Stimulated activated CD4-positive, alpha-beta T cell treated with anti-CD3 and anti-CD28 coated beads, Interleukin-4, amount 100 ng/mL, for 48 hours (primary cell): ENCODE results near the gene OR51V1.
"Not testable (repeated sequence)": the region's sequence is repeated elsewhere in the genome, so short reads cannot be mapped to it uniquely, and the experiment has no call there.

Source experiments
- DNase-seq, 2 donors: peaks; one replicate each; pipeline ENCODE4 v3.0.0-alpha.2; 2020; ENCODE audit warnings: low read depth in 2 of 2

Gene OR51V1, protein sequence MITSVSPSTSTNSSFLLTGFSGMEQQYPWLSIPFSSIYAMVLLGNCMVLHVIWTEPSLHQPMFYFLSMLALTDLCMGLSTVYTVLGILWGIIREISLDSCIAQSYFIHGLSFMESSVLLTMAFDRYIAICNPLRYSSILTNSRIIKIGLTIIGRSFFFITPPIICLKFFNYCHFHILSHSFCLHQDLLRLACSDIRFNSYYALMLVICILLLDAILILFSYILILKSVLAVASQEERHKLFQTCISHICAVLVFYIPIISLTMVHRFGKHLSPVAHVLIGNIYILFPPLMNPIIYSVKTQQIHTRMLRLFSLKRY

DNA sequence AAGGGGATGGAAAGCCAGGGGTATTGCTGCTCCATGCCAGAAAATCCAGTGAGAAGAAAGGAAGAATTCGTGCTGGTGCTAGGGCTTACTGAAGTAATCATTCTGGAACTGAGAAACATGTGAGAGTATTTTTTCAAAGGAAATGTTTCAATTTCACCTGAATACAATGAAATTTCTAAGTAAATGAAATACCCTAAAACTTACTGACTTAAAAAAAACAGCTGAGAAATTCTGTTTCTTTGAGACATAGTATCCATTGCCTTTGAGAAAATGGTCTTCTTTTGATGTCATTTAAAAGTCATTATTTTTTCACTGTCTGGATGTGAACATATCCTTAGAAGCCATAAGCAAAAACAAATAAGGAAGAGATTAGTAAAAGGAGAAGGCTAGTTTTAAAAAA lies at the start of gene OR51V1:
Gene OR51V1 (minus strand): TSS at position 101 of the 400 bp plus-strand sequence. CDS start 0 bp downstream, at position 101.
- no peak for DNase-seq

DNA sequence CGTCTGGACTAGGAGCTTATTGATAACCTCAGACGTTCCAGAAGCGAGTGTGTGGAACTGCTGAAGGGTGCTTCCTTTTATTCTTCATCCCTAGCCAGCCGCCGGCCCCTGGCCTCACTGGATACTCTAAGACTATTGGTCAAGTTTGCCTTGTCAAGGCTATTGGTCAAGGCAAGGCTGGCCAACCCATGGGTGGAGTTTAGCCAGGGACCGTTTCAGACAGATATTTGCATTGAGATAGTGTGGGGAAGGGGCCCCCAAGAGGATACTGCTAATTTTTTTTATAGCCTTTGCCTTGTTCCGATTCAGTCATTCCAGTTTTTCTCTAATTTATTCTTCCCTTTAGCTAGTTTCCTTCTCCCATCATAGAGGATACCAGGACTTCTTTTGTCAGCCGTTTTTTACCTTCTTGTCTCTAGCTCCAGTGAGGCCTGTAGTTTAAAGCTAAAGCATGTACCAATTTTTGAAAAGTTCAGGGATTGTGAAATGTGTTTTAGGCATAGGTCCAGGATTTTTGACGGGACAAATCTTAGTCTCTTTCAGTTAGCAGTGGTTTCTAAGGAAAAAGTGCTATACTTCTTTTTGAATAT lies 49.4 kb upstream of the OR51V1 start, which contains the start of gene HBG1:
Gene HBG1 (minus strand): TSS at position 51 of the 590 bp plus-strand sequence. CDS start 53 bp downstream, outside the sequence.
- not testable (repeated sequence) for DNase-seq

DNA sequence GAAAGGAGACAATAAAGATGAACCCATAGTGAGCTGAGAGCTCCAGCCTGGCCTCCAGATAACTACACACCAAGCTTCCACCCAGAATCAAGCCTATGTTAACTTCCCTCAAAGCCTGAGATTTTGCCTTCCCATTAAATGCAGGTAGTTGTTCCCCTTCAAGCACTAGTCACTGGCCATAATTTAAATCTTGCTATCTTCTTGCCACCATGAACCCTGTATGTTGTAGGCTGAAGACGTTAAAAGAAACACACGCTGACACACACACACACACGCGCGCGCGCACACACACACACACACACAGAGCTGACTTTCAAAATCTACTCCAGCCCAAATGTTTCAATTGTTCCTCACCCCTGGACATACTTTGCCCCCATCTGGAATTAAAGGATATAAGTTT lies 48.0 kb upstream of the OR51V1 start:
- DNase-seq = not testable (repeated sequence)

DNA sequence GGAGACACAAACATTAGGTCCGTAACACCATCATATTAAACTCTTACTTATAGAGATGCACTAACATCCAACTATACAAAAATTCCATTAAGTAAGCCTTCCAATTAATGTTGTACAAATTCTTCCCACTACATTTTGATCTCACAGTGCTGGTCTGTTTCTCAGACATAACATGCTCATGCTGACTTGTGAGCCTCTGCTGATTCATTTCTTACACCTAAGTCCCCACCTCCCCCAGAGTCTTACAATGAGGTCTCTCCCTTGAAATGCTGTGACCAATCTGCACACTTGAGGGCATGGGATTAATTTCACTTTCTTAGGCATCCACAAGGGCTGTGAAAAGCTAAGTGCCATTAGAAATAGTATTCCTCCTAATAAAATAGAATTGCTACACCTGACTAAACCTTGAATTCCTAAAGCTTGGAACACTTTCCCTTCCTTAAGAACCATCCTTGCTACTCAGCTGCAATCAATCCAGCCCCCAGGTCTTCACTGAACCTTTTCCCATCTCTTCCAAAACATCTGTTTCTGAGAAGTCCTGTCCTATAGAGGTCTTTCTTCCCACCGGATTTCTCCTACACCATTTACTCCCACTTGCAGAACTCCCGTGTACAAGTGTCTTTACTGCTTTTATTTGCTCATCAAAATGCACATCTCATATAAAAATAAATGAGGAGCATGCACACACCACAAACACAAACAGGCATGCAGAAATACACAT lies 47.1 kb upstream of the OR51V1 start:
- no peak for DNase-seq

DNA sequence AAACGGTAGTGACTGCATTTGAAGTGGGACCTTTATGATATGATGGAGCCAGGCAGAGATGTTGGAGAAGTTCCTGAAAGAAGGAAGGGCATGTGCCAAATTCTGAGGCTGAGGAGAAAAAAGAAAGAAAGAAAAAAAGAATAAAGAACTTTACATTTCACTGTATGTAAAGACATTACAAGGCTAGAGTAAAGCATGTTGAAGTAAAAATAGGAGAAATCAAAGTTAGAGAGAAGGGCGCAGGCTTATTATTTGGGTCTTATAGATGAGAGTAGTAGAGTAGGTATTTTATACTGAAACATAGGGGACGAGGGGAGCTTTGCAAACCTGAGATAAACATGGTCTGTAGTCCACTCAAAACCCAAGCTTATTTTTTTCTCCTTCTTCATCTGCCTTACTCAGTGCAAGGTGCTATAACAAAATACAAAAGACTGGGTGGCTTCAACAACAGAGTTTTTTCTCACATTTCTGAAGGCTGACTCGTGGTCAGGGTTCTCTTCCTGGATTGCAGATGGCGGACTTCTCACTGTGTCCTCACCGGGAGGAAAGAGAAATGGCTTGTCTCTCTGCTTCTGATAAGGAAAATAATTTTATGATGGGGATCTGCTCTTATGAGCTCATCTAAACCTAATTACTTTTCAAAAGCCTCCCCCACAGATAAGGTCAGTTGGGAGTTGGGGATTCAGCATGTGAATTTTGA lies 46.4 kb upstream of the OR51V1 start:
- no peak for DNase-seq

DNA sequence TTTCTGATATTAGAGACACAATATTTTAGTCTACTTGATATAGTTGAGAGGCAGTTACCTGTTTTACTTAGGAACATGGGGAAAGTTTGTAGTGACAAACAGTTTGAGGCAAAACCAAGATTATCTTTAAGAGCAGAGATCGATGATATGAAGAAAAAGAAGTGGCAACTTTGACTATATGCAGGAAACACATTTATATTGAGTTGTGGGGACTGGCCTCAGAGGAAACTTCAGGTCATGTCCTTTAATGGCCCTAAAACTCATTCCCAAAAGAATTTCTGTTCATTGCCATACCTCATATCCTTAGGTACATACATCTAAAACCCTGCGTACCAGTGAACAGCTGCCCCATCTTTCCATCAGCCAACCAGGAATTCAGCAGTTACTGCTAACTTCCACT lies 44.7 kb upstream of the OR51V1 start:
- no peak for DNase-seq

DNA sequence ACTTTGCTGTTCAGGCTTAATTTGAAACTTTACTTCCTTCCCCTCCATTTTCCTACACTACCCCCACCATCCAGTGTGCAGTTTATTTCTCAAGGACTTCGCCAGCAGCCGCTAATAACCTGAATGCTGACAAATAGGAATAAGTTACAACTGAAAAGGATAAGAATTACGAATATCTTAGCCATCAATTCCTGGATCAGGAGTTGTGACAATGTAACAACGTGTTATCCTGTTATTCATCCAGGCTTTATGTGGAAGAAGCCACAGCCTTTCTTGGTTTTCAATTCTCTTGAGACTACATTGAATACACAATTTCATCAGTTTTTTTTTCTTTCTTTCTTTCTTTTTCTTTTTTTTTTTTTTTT lies 43.3 kb upstream of the OR51V1 start:
- DNase-seq = no peak

DNA sequence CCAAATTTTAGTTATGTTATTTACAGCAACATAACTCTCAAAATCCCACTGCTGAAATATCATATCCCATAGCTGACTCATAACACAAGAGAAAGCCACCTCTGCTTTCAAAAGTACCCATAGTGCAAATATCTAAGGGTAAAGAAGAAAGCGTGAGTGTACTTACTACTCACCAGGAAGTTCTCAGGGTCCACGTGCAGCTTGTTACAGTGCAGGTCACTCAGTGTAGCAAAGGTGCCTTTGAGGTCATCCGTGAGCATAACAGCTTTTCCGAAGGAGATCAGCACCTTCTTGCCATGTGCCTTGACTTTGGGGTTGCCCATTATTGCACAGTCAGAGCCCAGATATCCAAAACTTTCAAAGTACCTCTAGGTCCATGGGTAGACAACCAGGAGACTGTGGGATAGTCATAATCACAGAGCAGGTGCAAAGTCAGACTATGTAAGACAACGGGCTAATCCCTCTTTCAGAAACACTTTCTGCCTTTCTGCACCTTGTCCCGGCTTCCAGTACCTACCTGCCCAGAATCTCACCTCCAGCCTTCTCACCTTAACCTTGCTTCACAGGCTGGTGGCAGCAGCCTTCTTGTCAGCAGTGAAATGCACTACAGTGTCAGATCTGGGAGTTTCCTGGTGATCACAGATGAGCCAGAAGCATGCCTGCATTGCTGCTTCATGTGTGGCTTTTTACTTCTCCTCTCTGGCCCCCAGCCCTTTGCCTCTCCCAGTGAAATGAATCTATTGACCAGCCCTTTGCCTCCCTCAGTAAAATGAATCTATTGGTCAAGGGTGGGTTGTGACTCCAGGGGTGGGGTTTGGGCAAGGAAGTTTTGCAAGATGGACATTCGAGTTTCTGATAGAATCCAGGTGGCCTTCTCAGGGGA lies 42.7 kb upstream of the OR51V1 start:
- DNase-seq = no peak

DNA sequence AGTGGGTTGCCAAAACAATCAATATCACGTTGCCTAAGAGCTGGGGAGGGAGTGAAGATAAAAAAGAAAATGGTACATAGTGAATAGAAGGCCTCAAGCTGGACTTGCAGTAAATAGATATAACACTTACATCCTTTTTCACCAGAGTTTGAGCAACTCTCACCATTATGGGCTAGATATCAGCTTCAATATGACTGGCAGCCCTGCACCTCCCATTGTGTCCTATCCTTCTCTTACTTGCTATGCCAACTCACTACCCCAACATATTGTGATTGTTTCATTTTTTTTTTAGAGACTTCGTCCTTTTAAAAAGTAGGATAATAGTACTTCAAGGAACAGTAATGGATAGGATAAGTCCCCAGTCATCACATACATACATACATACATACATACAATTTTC lies 41.7 kb upstream of the OR51V1 start:
- DNase-seq = no peak

DNA sequence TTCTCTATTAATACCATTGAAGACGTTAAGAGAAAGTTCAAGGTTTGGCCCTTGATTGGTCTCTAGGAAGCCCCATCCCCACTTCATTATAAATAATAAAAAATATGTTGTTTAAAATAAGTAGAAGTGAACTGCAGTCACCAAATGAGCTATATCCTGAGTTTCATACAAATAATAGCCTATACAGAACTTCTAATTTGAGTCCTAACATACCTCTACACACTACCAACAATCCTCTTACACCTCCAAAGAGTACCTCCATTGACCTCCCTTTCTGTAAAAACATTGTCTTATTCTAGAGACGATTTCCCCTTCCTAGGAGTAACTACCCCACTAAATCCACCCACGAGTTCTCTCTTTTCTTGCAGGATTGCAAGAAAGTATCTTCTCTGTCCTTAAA lies 41.0 kb upstream of the OR51V1 start:
- no peak for DNase-seq

DNA sequence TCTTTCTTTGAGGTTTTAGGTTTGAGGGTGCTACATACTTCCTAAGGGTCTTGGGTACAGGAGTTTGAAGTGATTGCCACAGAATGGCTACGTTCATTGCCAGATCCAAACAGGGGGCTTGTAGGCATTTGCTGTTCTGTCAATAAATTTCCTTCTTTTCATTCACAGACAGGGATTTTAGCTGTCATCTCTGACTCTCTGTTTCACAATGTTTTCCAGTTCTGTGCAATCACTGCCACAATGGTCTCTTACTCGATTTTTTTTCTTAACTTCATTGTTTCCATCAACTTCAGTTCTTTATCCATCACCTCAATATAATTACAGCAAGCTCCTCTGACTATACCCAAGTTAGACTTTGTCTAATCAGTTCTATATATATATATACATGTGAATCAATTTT lies 40.0 kb upstream of the OR51V1 start:
- DNase-seq = no peak

DNA sequence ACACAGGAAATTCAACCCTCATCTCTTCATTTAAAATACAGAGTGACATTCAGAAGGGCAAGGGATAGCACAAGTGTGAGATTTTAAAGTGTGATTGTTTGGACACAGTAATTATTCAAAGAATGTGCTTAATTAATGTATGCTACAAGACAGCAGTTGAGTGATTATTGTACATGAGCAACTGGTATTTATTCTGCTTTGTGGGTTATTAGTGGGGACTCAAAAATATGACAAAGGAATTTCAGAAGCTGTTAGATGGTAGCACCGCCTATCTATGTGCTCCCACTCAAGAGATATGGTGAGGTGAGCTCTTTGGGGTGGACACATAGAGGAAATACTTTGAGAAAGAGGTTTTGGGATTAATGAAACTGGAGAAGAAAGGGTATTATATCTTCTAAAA lies 39.6 kb upstream of the OR51V1 start:
- no peak for DNase-seq

DNA sequence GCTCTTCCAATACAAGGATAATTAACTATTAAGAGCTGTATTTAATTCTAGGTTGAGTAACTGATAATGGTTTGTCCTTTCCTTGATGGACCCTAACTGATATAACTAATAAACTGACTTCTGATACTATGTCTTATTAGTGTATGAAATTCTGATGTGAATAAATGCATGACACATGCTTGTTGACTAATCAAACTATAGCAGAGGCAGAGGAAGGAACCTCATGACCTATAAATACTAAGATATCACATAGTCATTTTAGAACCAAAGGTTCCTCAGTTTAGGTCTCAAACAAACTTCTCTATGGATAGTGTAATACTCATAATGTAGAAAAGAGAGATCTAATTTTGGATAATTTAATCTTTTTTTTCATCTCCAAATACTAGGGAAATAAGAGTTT lies 38.6 kb upstream of the OR51V1 start:
- DNase-seq = no peak

DNA sequence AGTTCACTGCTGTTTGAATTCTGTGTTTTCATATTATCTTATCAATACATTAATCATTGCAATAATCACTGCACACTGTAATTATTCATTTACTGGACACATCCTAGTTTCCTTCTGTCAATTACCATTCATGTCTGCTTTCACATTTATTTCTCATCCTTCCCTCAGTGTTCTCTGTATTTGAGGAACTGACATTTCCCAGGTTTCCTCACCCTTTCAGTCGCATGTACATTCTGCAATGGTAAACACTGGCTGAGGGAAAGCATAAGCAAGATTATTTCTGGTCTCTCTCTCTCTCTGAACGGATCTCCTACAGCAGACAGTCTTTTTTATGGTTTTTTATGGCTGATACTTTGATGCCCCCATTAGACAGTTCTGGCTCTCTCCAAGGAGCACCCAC lies 38.0 kb upstream of the OR51V1 start:
- no peak for DNase-seq

DNA sequence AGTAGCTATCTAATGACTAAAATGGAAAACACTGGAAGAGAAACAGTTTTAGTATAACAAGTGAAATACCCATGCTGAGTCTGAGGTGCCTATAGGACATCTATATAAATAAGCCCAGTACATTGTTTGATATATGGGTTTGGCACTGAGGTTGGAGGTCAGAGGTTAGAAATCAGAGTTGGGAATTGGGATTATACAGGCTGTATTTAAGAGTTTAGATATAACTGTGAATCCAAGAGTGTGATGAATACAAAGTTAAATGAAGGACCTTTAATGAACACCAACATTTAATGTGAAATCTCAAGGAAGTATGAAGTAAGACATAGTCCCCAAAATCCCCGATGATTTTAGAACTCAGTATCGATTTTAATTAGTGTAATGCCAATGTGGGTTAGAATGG lies 36.9 kb upstream of the OR51V1 start:
- DNase-seq = no peak

DNA sequence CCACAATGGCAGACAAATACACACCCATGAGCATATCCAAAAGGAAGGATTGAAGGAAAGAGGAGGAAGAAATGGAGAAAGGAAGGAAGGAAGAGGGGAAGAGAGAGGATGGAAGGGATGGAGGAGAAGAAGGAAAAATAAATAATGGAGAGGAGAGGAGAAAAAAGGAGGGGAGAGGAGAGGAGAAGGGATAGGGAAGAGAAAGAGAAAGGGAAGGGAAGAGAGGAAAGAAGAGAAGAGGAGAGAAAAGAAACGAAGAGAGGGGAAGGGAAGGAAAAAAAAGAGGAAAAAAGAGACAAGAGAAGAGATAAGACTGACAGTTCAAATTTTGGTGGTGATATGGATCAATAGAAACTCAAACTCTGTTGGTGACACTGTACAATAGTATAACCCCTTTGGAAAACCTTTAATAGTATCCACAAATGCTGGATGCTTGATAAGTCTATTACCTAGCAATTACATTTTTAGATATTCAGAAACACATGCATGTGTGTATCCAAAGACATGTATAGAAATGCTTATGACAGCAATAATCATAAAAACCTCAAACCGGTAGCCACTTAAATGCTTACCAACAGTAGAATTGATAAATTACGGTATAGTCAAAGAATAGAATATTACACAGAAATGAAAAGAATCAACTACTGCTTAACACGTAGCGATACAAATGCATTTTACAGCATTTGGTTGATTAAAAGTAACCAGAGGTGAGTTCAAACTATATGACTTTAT lies 35.0 kb upstream of the OR51V1 start:
- DNase-seq = no peak

DNA sequence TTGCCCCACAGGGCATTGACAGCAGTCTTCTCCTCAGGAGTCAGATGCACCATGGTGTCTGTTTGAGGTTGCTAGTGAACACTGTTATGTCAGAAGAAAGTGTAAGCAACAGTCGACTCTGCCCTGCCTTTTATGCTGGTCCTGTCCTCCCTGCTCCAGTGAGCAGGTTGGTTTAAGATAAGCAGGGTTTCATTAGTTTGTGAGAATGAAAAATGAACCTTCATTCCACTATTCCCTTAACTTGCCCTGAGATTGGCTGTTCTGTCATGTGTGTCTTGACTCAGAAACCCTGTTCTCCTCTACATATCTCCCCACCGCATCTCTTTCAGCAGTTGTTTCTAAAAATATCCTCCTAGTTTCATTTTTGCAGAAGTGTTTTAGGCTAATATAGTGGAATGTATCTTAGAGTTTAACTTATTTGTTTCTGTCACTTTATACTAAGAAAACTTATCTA lies 33.9 kb upstream of the OR51V1 start, which contains the start of gene HBD:
Gene HBD (minus strand): TSS at position 103 of the 454 bp plus-strand sequence. CDS start 50 bp downstream, at position 53.
- DNase-seq = no peak

DNA sequence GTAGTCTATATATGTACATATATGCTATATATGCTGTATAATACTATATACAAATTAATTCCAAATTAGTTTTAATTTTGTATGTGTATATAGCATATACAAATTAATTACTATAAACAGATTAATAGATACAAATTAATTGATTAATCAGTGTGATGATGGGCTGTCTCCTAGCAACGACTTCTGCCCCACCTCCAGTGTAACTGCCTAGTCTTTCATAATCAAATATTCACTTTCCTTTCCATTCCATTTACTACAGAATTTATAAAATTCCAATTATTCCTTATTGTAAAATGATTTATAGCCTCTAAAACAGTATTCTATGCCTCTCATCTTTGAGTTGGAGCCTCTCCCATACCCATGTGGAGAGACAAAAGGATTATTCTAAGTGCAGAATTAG lies 32.8 kb upstream of the OR51V1 start:
- DNase-seq = no peak

DNA sequence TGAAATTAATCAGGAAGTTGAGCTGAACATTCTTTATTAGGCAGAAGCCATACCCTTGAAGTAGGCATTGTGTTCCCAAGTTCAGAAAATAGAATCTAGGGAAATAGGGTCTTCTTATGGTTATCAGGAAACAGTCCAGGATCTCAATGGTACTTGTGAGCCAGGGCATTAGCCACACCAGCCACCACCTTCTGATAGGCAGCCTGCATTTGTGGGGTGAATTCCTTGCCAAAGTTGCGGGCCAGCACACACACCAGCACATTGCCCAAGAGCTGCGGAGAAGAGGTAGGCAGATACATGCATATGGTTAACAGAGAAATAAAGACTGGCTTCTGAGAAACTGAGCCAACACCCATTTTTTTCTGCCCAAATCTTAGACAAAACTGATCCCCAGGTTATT lies 32.3 kb upstream of the OR51V1 start:
- DNase-seq = no peak

DNA sequence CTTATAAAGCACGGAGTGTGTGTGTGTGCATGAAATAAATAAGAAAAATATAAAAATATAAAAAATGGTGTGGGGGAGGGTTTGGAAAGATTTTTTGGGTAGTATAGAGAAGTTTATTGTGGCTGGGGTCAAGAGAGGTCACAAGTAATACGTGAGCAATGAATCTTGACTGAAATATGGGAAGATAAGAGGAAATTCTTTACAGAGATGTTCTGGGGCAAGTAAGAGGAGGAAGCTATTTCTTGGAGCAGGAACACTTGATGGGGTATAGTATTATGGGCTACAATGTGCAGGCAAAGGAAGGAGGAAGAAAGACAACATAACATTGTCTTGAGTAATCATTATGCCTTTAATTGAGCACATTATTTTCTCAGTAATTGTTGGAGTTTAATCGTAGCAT lies 31.7 kb upstream of the OR51V1 start:
- DNase-seq = no peak
